ENCODE results near the gene RPL41. TPM values are rescaled to one million over a fixed set of nuclear protein-coding genes. Genes with fewer than 3 reads are reported as not detected.
A peak's percentile ranks its signal among the peaks of the same experiment; 100 is the strongest.
"Not testable (repeated sequence)": the region's sequence is repeated elsewhere in the genome, so short reads cannot be mapped to it uniquely, and the experiment has no call there.

Gene RPL41
- total and polyA plus RNA-seq, 9 donors: 4,607 to 9,217 (median 5,456) TPM

- H3K4me1 ChIP-seq (ENCODE audit: control insufficient read depth, insufficient read depth, low read length): peaks cover 10% of the 10 kb centered on the region
- H3K27me3 ChIP-seq (ENCODE audit: control insufficient read depth, insufficient read depth, low read length): no peaks in the 10 kb centered on the region
- H3K9me3 ChIP-seq (replicated peaks; ENCODE audit: control insufficient read depth, low read depth, low read length): no peaks in the 10 kb centered on the region
- H3K36me3 ChIP-seq (ENCODE audit: control insufficient read depth, insufficient read depth, low read length): peaks cover 59% of the 10 kb centered on the region
- H3K27ac ChIP-seq (ENCODE audit: low read length): no peak overlapping the region
- WGBS (ENCODE audit: insufficient coverage): 100% methylated on average over 2 of the region's 3 CpGs
- no peak overlapping the region for H3K4me3 ChIP-seq (ENCODE audit: low read length)
- DNase-seq: no peak
Observed at GRCh38 chr12:56107242-56107641, 9.2 kb upstream of the RPL41 start.

- Histone ChIP-seq H3K9me3 (replicated peaks; ENCODE audit: control insufficient read depth, low read depth, low read length) (no peaks in the 10 kb centered on the region), H3K4me1 (ENCODE audit: control insufficient read depth, insufficient read depth, low read length) (peaks cover 12% of the 10 kb centered on the region), H3K27ac (ENCODE audit: low read length) (no peak overlapping the region), H3K36me3 (ENCODE audit: control insufficient read depth, insufficient read depth, low read length) (peaks cover 70% of the 10 kb centered on the region), H3K4me3 (ENCODE audit: low read length) (no peak overlapping the region), H3K27me3 (ENCODE audit: control insufficient read depth, insufficient read depth, low read length) (no peaks in the 10 kb centered on the region)
- no peak for DNase-seq
- 90% methylated on average over 4 of the region's 5 CpGs for WGBS (ENCODE audit: insufficient coverage)
Observed at GRCh38 chr12:56110571-56110970, 5.9 kb upstream of the RPL41 start.

GRCh38 chr12:56114084-56114483 is 2.3 kb upstream of the RPL41 start:
- Histone ChIP-seq H3K36me3 (ENCODE audit: control insufficient read depth, insufficient read depth, low read length) (peaks cover 49% of the 10 kb centered on the region), H3K4me3 (ENCODE audit: low read length) (no peak overlapping the region), H3K4me1 (ENCODE audit: control insufficient read depth, insufficient read depth, low read length) (peaks cover 15% of the 10 kb centered on the region), H3K27me3 (ENCODE audit: control insufficient read depth, insufficient read depth, low read length) (no peaks in the 10 kb centered on the region), H3K27ac (ENCODE audit: low read length) (no peak overlapping the region), H3K9me3 (replicated peaks; ENCODE audit: control insufficient read depth, low read depth, low read length) (no peaks in the 10 kb centered on the region)
- WGBS (ENCODE audit: insufficient coverage): no CpG with 5 or more reads among the region's 1 CpG
- DNase-seq: no peak

GRCh38 chr12:56115329-56115728 is 1.1 kb upstream of the RPL41 start:
- Histone ChIP-seq H3K27ac (ENCODE audit: low read length) (peak overlapping the region; percentile 98), H3K4me1 (ENCODE audit: control insufficient read depth, insufficient read depth, low read length) (peaks cover 27% of the 10 kb centered on the region), H3K4me3 (ENCODE audit: low read length) (peak overlapping the region; percentile 78), H3K27me3 (ENCODE audit: control insufficient read depth, insufficient read depth, low read length) (no peaks in the 10 kb centered on the region), H3K9me3 (replicated peaks; ENCODE audit: control insufficient read depth, low read depth, low read length) (no peaks in the 10 kb centered on the region), H3K36me3 (ENCODE audit: control insufficient read depth, insufficient read depth, low read length) (peaks cover 41% of the 10 kb centered on the region)
- WGBS (ENCODE audit: insufficient coverage): 44% methylated on average over 3 of the region's 10 CpGs
- DNase-seq: peak; percentile 46

- peaks cover 41% of the 10 kb centered on the region for H3K36me3 ChIP-seq (ENCODE audit: control insufficient read depth, insufficient read depth, low read length)
- H3K4me3 ChIP-seq (ENCODE audit: low read length): peak overlapping the region; percentile 78
- peak overlapping the region; percentile 98 for H3K27ac ChIP-seq (ENCODE audit: low read length)
- H3K4me1 ChIP-seq (ENCODE audit: control insufficient read depth, insufficient read depth, low read length): peaks cover 39% of the 10 kb centered on the region
- 0% methylated on average over 3 of the region's 16 CpGs for WGBS (ENCODE audit: insufficient coverage)
- H3K9me3 ChIP-seq (replicated peaks; ENCODE audit: control insufficient read depth, low read depth, low read length); H3K27me3 ChIP-seq (ENCODE audit: control insufficient read depth, insufficient read depth, low read length): not testable (repeated sequence)
- peak; percentile 57 for DNase-seq
Observed at GRCh38 chr12:56117082-56117706, 761 bp downstream of the RPL41 start.

- no peaks in the 10 kb centered on the region for H3K27me3 ChIP-seq (ENCODE audit: control insufficient read depth, insufficient read depth, low read length)
- no peaks in the 10 kb centered on the region for H3K9me3 ChIP-seq (replicated peaks; ENCODE audit: control insufficient read depth, low read depth, low read length)
- DNase-seq: peak; percentile 100
- WGBS (ENCODE audit: insufficient coverage): under 1% methylated on average over 60 of the region's 61 CpGs
- H3K36me3 ChIP-seq (ENCODE audit: control insufficient read depth, insufficient read depth, low read length): peaks cover 38% of the 10 kb centered on the region
- peaks cover 46% of the 10 kb centered on the region for H3K4me1 ChIP-seq (ENCODE audit: control insufficient read depth, insufficient read depth, low read length)
- peak within 1 kb of the TSS; percentile 78 for H3K4me3 ChIP-seq (ENCODE audit: low read length)
- H3K27ac ChIP-seq (ENCODE audit: low read length): peak within 1 kb of the TSS; percentile 98
Observed at GRCh38 chr12:56117778-56118687, 1.6 kb downstream of the RPL41 start, which contains the start of gene ZC3H10. ZC3H10 (plus strand) TSS chr12:56118266; CDS start chr12:56120563, 2,297 bp downstream.

- Histone ChIP-seq H3K27me3 (ENCODE audit: control insufficient read depth, insufficient read depth, low read length) (no peaks in the 10 kb centered on the region), H3K9me3 (replicated peaks; ENCODE audit: control insufficient read depth, low read depth, low read length) (no peaks in the 10 kb centered on the region), H3K27ac (ENCODE audit: low read length) (peak overlapping the region; percentile 88), H3K4me1 (ENCODE audit: control insufficient read depth, insufficient read depth, low read length) (peaks cover 47% of the 10 kb centered on the region), H3K4me3 (ENCODE audit: low read length) (peak overlapping the region; percentile 69), H3K36me3 (ENCODE audit: control insufficient read depth, insufficient read depth, low read length) (peaks cover 36% of the 10 kb centered on the region)
- 7% methylated on average over 7 of the region's 13 CpGs for WGBS (ENCODE audit: insufficient coverage)
- DNase-seq: no peak
Observed at GRCh38 chr12:56118688-56119357, 2.4 kb downstream of the RPL41 start.

- Histone ChIP-seq H3K4me1 (ENCODE audit: control insufficient read depth, insufficient read depth, low read length) (peaks cover 47% of the 10 kb centered on the region), H3K4me3 (ENCODE audit: low read length) (no peak overlapping the region), H3K27me3 (ENCODE audit: control insufficient read depth, insufficient read depth, low read length) (no peaks in the 10 kb centered on the region), H3K27ac (ENCODE audit: low read length) (peak overlapping the region; percentile 88), H3K36me3 (ENCODE audit: control insufficient read depth, insufficient read depth, low read length) (peaks cover 38% of the 10 kb centered on the region), H3K9me3 (replicated peaks; ENCODE audit: control insufficient read depth, low read depth, low read length) (no peaks in the 10 kb centered on the region)
- peak; percentile 94 for DNase-seq
- WGBS (ENCODE audit: insufficient coverage): 0% methylated on average over 2 of the region's 2 CpGs
Observed at GRCh38 chr12:56119361-56119796, 2.9 kb downstream of the RPL41 start.

GRCh38 chr12:56120158-56120846 is 3.9 kb downstream of the RPL41 start:
- peak; percentile 27 for DNase-seq
- Histone ChIP-seq H3K27ac (ENCODE audit: low read length) (peak overlapping the region; percentile 69), H3K4me3 (ENCODE audit: low read length) (no peak overlapping the region), H3K9me3 (replicated peaks; ENCODE audit: control insufficient read depth, low read depth, low read length) (no peaks in the 10 kb centered on the region), H3K4me1 (ENCODE audit: control insufficient read depth, insufficient read depth, low read length) (peaks cover 46% of the 10 kb centered on the region), H3K36me3 (ENCODE audit: control insufficient read depth, insufficient read depth, low read length) (peaks cover 38% of the 10 kb centered on the region), H3K27me3 (ENCODE audit: control insufficient read depth, insufficient read depth, low read length) (no peaks in the 10 kb centered on the region)
- WGBS (ENCODE audit: insufficient coverage): 90% methylated on average over 16 of the region's 17 CpGs

All from muscle of leg (tissue), 11 donors.